Tibial nerve (tissue), 4 donors: ENCODE results near the gene MRPS17.

Source experiments
- EP300 ChIP-seq, 2 donors: sonication (generic); formaldehyde crosslinking; IDR thresholded peaks; one replicate each; pipeline ENCODE4 v1.6.1; 2017; ENCODE audit warnings: antibody characterized with exemption in 2 of 2, mild to moderate bottlenecking in 1 of 2
- POLR2A ChIP-seq, 2 donors: fragments of 450-650 bp; IDR thresholded peaks; one replicate each; pipeline ENCODE4 v1.6.1; 2017; ENCODE audit warnings: antibody characterized with exemption in 2 of 2, mild to moderate bottlenecking in 2 of 2, moderate library complexity in 2 of 2
- TF ChIP-seq, protein P1 (sequence below), 5 experiments: fragments of 200-600 bp in 3 of 5; fragments of 450-650 bp in 2 of 5; sonication (generic) in 3 of 5; IDR thresholded peaks; one replicate each; pipeline ENCODE4 v1.5.1; 2016 to 2019; ENCODE audit warnings: antibody characterized with exemption in 5 of 5, mild to moderate bottlenecking in 3 of 5, moderate library complexity in 2 of 5

DNA sequence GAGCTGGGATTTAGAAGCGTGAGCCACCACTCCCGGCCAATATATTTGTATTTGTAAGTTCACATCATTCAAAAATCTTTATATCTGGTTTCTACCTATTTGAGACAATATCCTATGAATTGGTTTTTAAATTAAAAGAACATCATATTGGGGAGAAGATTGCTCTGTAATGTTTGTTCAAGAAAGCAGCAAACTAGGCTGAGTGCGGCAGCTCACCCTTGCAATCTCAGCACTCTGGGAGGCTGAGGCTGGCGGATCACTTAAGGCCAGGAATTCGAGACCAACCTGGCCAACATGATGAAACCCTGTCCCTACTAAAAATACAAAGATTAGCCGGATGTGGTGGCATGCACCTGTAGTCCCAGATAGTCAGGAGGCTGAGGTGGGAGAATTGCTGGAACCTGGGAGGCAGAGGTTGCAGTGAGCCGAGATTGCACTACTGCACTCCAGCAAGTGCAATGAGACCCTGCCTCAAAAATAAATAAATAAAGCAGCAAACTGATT lies 22.1 kb downstream of the MRPS17 start:
- no peak for TF ChIP-seq POLR2A (IDR thresholded peaks at IDR 0.05)
- TF ChIP-seq, protein P1, sequence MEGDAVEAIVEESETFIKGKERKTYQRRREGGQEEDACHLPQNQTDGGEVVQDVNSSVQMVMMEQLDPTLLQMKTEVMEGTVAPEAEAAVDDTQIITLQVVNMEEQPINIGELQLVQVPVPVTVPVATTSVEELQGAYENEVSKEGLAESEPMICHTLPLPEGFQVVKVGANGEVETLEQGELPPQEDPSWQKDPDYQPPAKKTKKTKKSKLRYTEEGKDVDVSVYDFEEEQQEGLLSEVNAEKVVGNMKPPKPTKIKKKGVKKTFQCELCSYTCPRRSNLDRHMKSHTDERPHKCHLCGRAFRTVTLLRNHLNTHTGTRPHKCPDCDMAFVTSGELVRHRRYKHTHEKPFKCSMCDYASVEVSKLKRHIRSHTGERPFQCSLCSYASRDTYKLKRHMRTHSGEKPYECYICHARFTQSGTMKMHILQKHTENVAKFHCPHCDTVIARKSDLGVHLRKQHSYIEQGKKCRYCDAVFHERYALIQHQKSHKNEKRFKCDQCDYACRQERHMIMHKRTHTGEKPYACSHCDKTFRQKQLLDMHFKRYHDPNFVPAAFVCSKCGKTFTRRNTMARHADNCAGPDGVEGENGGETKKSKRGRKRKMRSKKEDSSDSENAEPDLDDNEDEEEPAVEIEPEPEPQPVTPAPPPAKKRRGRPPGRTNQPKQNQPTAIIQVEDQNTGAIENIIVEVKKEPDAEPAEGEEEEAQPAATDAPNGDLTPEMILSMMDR (IDR thresholded peaks at IDR 0.05): no peak
- no peak for TF ChIP-seq EP300 (IDR thresholded peaks at IDR 0.05)
